Mucosa of stomach (tissue), 1 donor: ENCODE data around the gene FCRL3.
"Not testable (repeated sequence)": the region's sequence is repeated elsewhere in the genome, so short reads cannot be mapped to it uniquely, and the experiment has no call there.

Experiments
- H3K27me3 ChIP-seq: one replicate; pipeline ENCODE4 v1.7.0; 2013; ENCODE audit warnings: mild to moderate bottlenecking, low read length; ENCODE audit not compliant: control insufficient read depth, insufficient read depth
- H3K36me3 ChIP-seq: one replicate; pipeline ENCODE4 v1.7.0; 2013; ENCODE audit warnings: low read length; ENCODE audit not compliant: control insufficient read depth, insufficient read depth
- H3K4me1 ChIP-seq: one replicate; pipeline ENCODE4 v1.7.0; 2013; ENCODE audit warnings: mild to moderate bottlenecking, low read length; ENCODE audit not compliant: control insufficient read depth, insufficient read depth
- H3K4me3 ChIP-seq: one replicate; pipeline ENCODE4 v1.7.0; 2013; ENCODE audit warnings: low read length
- H3K9ac ChIP-seq: one replicate; pipeline ENCODE4 v1.7.0; 2013; ENCODE audit warnings: mild to moderate bottlenecking, low read length, moderate library complexity
- H3K9me3 ChIP-seq: one replicate; pipeline ENCODE4 v1.7.0; 2013; ENCODE audit warnings: mild to moderate bottlenecking, low read length, moderate library complexity; ENCODE audit not compliant: control insufficient read depth
- donor health status: Pancreatic carcinoma.

Gene FCRL3, protein sequence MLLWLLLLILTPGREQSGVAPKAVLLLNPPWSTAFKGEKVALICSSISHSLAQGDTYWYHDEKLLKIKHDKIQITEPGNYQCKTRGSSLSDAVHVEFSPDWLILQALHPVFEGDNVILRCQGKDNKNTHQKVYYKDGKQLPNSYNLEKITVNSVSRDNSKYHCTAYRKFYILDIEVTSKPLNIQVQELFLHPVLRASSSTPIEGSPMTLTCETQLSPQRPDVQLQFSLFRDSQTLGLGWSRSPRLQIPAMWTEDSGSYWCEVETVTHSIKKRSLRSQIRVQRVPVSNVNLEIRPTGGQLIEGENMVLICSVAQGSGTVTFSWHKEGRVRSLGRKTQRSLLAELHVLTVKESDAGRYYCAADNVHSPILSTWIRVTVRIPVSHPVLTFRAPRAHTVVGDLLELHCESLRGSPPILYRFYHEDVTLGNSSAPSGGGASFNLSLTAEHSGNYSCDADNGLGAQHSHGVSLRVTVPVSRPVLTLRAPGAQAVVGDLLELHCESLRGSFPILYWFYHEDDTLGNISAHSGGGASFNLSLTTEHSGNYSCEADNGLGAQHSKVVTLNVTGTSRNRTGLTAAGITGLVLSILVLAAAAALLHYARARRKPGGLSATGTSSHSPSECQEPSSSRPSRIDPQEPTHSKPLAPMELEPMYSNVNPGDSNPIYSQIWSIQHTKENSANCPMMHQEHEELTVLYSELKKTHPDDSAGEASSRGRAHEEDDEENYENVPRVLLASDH

DNA sequence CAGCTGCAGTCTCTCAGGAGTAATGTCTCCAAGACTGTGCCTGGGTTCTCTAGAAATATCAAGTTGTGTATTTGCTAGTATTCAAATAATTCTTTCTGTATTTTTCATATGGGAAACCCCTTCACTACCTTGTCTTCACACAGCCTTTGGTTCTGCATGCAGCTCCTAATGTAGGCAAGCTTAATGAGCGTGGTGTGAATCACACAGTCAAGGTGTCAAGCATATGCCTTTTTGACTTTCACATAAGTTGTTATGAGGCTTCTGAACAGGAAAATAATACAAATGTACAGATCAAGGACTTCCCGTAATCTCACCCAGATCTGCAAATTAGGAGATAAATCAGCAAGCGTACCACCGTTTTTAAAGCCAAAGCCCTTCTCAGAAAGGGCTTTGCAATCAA is at the start of gene FCRL3:
FCRL3 (minus strand) TSS at position 38 of the 400 bp plus-strand sequence. CDS start 280 bp downstream, outside the sequence.
- Histone ChIP-seq H3K9ac (no peak within 1 kb of the TSS), H3K27me3 (no peaks in the 10 kb centered on the region)

DNA sequence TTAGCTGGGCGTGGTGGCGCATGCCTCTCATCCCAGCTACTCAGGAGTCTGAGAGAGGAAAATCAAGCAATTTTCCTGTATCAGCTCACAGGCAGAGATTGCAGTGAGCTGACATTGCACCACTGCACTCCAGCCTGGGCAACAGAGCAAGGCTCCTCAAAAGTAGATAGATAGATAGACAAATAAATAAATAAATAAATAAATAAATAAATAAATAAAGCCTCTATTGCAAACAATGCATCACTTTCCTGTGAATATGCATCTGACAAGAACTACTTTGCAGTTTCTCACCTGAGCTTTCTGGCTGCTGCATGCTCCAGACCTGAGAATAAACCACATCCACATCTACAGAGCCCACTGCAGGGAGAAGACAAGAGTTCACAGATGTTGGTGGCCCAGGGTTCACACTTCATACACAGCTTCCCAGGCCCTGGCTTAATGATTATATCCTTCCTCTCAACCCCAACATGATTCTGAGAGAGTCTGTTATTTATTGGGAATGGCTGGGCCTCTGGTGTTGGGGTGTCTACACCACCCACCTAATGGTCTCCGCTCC is 47.8 kb upstream of the FCRL3 start:
- H3K4me1 ChIP-seq = no peaks in the 10 kb centered on the region
- H3K27me3 ChIP-seq = no peaks in the 10 kb centered on the region
- H3K4me3 ChIP-seq = no peak overlapping the region
- no peak overlapping the region for H3K9ac ChIP-seq
- H3K36me3 ChIP-seq = no peaks in the 10 kb centered on the region
- no peaks in the 10 kb centered on the region for H3K9me3 ChIP-seq

More for the DNA sequence above, at the start of gene FCRL3:
- Histone ChIP-seq H3K4me3 (no peak within 1 kb of the TSS), H3K4me1 (no peaks in the 10 kb centered on the region), H3K36me3 (no peaks in the 10 kb centered on the region), H3K9me3 (no peaks in the 10 kb centered on the region)

DNA sequence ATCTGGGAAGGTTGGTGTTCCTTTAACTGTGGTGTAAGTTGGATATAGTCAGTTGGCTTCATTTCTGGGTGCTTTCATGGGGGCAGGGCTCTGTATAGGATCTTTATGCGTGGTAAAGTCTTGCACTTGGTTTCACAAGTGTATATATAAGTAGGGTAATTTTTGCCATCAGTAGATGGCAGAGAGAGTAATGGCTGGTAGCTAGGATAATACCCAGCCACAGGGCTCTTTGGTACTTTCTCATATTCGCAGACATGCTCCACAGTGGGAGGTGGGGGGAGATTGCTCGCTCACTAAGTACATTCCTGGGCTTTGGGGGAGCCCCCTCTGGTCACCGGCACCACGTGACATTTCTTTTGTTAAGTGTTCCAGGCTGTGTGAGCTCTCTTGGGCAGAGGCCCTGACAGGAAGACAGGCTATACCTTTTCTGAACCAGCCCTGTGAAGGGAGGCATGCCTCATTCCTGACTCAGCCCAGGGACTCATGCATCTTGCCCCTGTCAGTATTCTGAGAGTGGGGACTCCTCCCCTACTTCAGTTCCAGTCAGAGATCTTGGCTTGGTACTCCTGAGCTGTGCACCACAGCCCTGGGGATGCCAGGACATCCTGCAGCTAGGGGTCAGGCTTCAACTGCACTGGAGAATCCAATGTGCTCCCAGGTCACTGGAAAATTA is 38.8 kb upstream of the FCRL3 start:
- H3K27me3 ChIP-seq = no peaks in the 10 kb centered on the region
- H3K4me3 ChIP-seq = no peak overlapping the region
- no peaks in the 10 kb centered on the region for H3K4me1 ChIP-seq
- H3K9ac ChIP-seq = no peak overlapping the region
- no peaks in the 10 kb centered on the region for H3K9me3 ChIP-seq
- H3K36me3 ChIP-seq = no peaks in the 10 kb centered on the region

DNA sequence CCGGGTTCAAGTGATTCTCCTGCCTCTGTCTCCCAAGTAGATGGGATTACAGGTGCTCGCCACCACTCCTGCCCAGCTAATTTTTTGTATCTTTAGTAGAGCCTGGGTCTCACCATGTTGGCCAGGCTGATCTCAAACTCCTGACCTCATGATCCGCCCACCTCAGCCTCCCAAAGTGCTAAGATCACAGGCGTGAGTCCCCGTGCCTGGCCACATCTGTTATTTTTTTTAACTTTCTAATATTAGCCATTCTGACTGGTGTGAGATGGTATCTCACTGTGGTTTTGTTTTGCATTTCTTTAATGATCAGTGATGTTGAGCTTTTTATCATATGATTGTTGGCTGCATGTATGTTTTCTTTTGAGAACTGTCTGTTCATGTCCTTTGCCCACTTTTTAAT is 35.4 kb upstream of the FCRL3 start:
- H3K9me3 ChIP-seq, H3K4me3 ChIP-seq, H3K4me1 ChIP-seq, H3K9ac ChIP-seq, H3K36me3 ChIP-seq, H3K27me3 ChIP-seq: not testable (repeated sequence)

DNA sequence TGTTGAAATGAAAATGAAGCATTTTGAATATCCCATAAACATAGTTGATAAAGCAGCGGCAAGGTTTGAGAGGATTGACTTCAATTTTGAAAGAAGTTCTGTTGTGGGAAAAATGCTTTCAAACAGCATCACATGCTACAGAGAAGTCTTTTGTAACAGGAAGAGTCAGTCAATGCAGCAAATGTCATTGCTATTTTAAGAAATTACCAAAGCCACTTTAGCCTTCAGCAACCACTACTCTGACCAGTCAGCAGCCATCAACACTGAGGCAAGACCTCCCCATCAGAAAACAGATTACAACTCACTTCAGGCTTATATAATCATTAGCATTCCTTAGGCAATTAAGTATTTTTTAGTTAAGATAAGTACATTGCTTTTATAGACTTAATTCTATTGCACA is 33.8 kb upstream of the FCRL3 start:
- Histone ChIP-seq H3K4me1 (no peaks in the 10 kb centered on the region), H3K9ac (no peak overlapping the region), H3K27me3 (no peaks in the 10 kb centered on the region), H3K9me3 (no peaks in the 10 kb centered on the region), H3K4me3 (no peak overlapping the region), H3K36me3 (no peaks in the 10 kb centered on the region)

DNA sequence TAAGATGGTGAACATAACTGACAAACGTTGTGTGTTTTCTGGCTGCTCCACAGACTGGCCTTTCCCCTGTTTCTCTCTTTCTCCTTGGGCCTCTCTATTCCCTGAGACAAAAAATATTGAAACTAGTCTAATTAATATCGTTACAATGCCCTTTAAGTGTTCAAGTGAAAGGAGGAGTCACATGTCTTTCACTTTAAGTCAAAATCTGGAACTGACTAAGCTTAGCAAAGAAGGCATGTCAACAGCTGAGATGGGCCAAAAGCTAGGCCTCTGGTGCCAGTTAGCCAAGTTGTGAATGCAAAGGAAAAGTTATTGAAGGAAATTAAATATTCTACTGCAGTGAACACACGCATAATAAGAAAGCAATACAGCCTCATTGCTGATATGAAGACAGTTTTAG is 32.2 kb upstream of the FCRL3 start:
- H3K36me3 ChIP-seq = no peaks in the 10 kb centered on the region
- no peak overlapping the region for H3K9ac ChIP-seq
- H3K9me3 ChIP-seq = no peaks in the 10 kb centered on the region
- H3K4me1 ChIP-seq = no peaks in the 10 kb centered on the region
- H3K27me3 ChIP-seq = no peaks in the 10 kb centered on the region
- H3K4me3 ChIP-seq = no peak overlapping the region

DNA sequence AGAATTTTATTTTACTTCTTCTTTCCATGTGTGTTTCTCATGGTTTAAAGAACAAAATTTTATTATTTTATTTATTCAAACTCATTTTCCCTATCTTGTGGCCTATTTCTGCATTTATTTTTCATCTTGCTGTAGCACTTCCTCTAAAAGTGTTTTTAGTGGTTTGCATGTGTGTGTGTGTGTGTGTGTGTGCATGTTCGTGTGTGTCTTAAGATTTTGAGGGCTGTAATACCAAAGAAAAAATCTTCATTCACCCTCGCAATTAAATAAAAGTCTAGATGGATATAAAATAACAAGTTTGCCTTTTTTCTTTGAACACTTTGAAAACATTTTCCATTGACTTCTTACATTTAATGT is 24.6 kb upstream of the FCRL3 start:
- Histone ChIP-seq H3K4me1 (no peaks in the 10 kb centered on the region), H3K4me3 (no peak overlapping the region), H3K36me3 (no peaks in the 10 kb centered on the region), H3K27me3 (no peaks in the 10 kb centered on the region), H3K9me3 (peaks cover 7% of the 10 kb centered on the region), H3K9ac (no peak overlapping the region)

DNA sequence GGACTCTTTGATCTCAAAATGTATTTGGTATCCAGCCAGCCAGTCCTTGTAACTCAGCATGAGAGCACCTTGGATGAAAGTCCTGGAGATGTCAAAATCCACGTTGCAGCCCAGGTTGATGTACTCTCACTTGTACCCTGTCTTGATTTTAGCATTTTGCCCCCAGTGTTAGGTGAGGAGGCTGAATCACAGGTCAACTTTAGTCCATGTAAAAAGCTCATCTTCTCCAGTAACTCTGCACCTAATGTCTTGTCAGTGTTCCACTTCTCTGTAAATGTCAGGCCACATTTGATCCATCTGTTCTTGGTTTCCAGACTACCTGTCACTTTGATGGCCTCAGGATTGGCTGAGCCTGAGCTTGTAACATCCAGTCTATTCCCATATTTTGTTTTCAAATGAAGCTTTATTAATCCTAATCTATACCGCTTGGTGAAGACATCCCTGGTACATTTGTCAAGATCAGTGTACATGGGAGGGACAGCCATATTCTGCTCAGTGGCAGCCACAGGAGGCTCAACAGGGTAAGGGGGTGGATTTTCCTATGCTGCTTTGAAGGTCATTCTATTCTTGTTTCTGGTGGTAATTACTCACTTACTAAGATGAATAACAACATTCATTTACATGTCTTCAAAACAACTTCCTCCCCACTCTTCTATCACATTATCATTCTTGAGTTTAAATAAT is 24.1 kb upstream of the FCRL3 start:
- H3K36me3 ChIP-seq = no peaks in the 10 kb centered on the region
- peaks cover 7% of the 10 kb centered on the region for H3K9me3 ChIP-seq
- H3K4me3 ChIP-seq = no peak overlapping the region
- no peaks in the 10 kb centered on the region for H3K27me3 ChIP-seq
- no peaks in the 10 kb centered on the region for H3K4me1 ChIP-seq
- H3K9ac ChIP-seq = no peak overlapping the region

DNA sequence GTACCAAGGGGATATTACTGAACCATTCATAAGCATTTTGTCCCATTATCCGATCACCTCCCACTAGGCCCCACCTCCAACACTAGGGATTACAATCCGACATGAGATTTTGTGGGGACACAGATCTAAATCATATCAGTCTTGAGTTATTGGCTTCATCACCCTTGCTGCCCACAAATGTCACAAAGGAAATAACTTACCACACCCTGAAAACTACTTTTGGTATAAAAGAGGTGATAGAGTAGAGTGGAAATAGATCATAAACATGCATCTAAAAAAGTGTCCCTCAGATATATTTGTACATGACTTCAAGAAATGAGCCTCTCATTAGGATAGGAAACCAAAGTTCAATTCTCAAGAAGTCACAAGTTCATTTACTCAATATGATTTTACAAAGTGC is 22.6 kb upstream of the FCRL3 start:
- Histone ChIP-seq H3K36me3 (no peaks in the 10 kb centered on the region), H3K9ac (no peak overlapping the region), H3K4me3 (no peak overlapping the region), H3K4me1 (no peaks in the 10 kb centered on the region), H3K27me3 (no peaks in the 10 kb centered on the region), H3K9me3 (peaks cover 7% of the 10 kb centered on the region)

DNA sequence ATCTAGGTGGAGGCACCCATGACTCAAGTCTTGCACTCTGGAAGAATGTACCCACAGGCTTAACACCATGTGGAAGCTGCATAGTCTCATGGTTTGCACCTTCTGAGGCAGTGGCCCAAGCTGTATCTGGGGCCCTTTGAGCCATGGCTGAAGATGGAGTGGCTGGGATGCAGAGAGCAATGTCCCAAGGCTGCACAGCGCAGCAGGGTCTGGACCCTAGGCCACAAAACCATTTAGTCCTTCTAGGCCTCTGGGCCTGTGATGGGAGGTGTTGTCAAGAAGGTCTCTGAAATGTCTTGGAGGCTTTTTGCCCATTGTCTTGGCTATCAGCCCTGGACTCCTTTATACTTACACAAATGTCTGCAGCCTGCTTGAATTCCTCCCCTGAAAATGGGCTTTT is 21.4 kb upstream of the FCRL3 start:
- Histone ChIP-seq H3K9ac (no peak overlapping the region), H3K9me3 (peaks cover 7% of the 10 kb centered on the region), H3K36me3 (no peaks in the 10 kb centered on the region), H3K4me3 (no peak overlapping the region), H3K27me3 (no peaks in the 10 kb centered on the region), H3K4me1 (no peaks in the 10 kb centered on the region)

DNA sequence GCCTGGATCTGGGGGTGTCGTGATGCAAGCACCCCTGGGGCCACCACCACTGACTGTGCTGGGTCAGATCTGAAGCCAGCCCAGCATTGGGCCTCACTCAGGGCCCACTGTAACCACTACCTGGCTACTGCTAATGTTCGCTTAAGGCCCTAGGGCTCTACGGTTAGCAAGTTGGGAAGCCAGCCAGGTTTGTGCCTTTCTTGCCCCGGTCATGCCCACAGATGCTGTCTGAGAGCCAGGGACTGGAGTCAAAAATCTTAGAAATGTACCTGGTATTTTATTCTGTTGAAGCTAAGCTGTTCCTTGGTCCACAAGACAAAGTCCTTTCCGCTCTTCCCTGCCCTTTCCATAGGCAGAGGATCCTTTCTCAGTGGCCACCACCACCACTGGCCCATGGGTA is 15.2 kb upstream of the FCRL3 start:
- H3K27me3 ChIP-seq = no peaks in the 10 kb centered on the region
- no peaks in the 10 kb centered on the region for H3K4me1 ChIP-seq
- no peak overlapping the region for H3K9ac ChIP-seq
- H3K4me3 ChIP-seq = no peak overlapping the region
- H3K36me3 ChIP-seq = no peaks in the 10 kb centered on the region
- no peaks in the 10 kb centered on the region for H3K9me3 ChIP-seq
